ENCODE results near the gene STARD8. TPM values are rescaled to one million over a fixed set of nuclear protein-coding genes. Genes with fewer than 3 reads are reported as not detected.

The STARD8 gene
- total and polyA plus RNA-seq, 4 donors, result 1.9 to 17.9 (median 7.5) TPM

DNA sequence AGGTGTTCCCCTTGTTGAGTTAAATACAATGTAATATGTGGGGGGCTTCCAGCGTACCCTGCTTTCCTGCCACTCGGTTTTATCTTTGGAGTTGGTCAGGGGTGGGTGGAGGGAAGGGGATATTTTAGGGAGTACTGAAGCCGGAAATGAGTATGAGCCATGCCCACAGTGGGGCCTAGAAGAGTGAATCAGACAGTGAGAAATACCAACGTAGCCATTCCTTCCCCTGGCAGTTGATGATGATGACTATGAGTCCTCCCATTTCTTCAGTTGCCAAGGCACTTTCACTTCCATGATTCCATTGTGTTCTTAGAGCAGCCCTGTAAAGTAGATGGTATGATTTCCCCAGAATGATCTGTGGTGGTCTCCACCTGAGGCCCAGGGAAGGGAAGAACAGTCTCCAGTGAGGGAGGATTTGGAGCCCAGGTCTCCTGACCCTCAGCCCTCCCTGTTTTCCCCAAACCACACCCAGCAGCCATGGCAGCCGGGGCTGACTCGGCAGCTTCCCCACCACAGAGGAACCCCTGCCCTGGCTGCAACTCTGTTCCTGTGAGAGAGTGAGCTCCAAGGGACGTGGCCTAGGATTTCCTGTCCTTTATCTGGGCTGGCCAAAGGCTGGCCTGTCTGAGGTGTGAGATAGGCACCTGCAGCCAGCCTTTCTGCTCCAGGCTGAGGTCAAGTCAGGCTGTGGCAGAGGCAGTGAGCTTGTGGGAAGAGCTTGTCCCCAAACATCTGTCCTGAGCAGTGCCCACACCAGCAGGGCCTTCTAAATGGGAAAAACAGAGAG lies 52.7 kb downstream of the STARD8 start:
- intact Hi-C loops (cut with DNase I), result no loop called here
- no peak for ATAC-seq (ENCODE audit: low FRiP score)
- H3K27ac ChIP-seq (ENCODE audit: low read depth in 1 of 2, low read length in 2 of 2), result no peak overlapping the region

DNA sequence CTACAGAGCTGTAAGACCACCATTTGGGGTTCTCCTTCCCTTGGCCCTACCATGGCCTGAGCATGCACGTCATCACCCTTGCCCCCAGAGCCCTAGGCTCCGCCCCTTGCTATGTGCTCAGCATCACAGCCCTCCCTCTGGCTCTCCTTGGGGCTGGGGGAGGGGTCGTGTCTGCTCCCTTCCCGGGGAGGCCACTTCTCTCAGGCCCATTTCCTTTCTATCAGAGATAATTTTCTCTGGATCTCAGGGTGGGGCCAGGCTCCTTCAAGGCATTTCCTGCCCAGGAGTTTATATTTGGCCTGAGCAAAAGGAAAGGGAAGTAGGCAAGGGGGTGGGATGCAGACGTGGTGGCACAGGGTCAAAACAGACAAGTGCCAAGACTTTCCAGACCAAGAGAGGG lies 55.9 kb downstream of the STARD8 start:
- Histone ChIP-seq H3K4me1 (ENCODE audit: control insufficient read depth in 1 of 2, insufficient read depth in 2 of 2, low read length in 2 of 2) (no peaks in the 10 kb centered on the region), H3K9me3 (ENCODE audit: control insufficient read depth, low read length) (no peaks in the 10 kb centered on the region), H3K4me3 (ENCODE audit: low read length in 2 of 2) (no peak overlapping the region), H3K27ac (ENCODE audit: low read depth in 1 of 2, low read length in 2 of 2) (no peak overlapping the region), H3K36me3 (ENCODE audit: control insufficient read depth in 1 of 2, insufficient read depth in 2 of 2, low read length in 1 of 2) (no peaks in the 10 kb centered on the region), H3K27me3 (ENCODE audit: control insufficient read depth in 1 of 2, insufficient read depth in 2 of 2, low read length in 1 of 2) (no peaks in the 10 kb centered on the region)
- intact Hi-C loops (cut with DNase I), result no loop called here
- no peak for ATAC-seq (ENCODE audit: low FRiP score)
- no peak for DNase-seq
- WGBS, 2 donors, result 51 to 59% methylated on average over 5 of the region's 5 CpGs

More for the DNA sequence above, 52.7 kb downstream of the STARD8 start:
- DNase-seq, result peak in 1 of 2 donors; percentile 59
- Histone ChIP-seq H3K4me1 (ENCODE audit: control insufficient read depth in 1 of 2, insufficient read depth in 2 of 2, low read length in 2 of 2) (no peaks in the 10 kb centered on the region), H3K9me3 (ENCODE audit: control insufficient read depth, low read length) (no peaks in the 10 kb centered on the region), H3K27me3 (ENCODE audit: control insufficient read depth in 1 of 2, insufficient read depth in 2 of 2, low read length in 1 of 2) (no peaks in the 10 kb centered on the region), H3K4me3 (ENCODE audit: low read length in 2 of 2) (no peak overlapping the region), H3K36me3 (ENCODE audit: control insufficient read depth in 1 of 2, insufficient read depth in 2 of 2, low read length in 1 of 2) (no peaks in the 10 kb centered on the region)
- WGBS, 2 donors, result 68 to 84% methylated on average over 7 of the region's 7 CpGs

DNA sequence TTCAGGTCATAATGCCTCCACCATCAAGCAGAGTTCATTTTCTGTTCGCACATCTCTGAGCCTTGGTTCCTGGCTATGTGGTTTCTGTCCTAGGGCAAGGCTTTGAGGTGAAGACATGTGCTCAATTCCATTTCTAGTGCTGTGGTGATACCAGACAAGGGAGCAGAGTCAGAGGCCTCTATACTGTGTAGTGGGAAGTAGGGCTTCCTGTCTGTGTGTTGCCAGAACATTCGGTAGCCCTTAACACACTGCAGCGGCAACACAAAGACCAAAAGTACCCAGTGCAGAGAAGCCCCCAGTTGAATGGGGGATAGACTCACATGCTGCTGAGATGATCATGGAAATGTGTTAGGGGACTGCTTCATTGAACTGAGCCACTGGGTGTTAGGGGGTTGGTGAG lies 56.4 kb downstream of the STARD8 start:
- H3K9me3 ChIP-seq (ENCODE audit: control insufficient read depth, low read length), result no peaks in the 10 kb centered on the region
- WGBS, 2 donors, result 92 to 98% methylated on average over 3 of the region's 3 CpGs
- no peak overlapping the region for H3K4me3 ChIP-seq (ENCODE audit: low read length in 2 of 2)
- peak; percentile 6 for ATAC-seq (ENCODE audit: low FRiP score)
- no peak for DNase-seq
- intact Hi-C loops (cut with DNase I), result no loop called here
- H3K4me1 ChIP-seq (ENCODE audit: control insufficient read depth in 1 of 2, insufficient read depth in 2 of 2, low read length in 2 of 2), result no peaks in the 10 kb centered on the region
- no peaks in the 10 kb centered on the region for H3K27me3 ChIP-seq (ENCODE audit: control insufficient read depth in 1 of 2, insufficient read depth in 2 of 2, low read length in 1 of 2)
- no peaks in the 10 kb centered on the region for H3K36me3 ChIP-seq (ENCODE audit: control insufficient read depth in 1 of 2, insufficient read depth in 2 of 2, low read length in 1 of 2)
- no peak overlapping the region for H3K27ac ChIP-seq (ENCODE audit: low read depth in 1 of 2, low read length in 2 of 2)

DNA sequence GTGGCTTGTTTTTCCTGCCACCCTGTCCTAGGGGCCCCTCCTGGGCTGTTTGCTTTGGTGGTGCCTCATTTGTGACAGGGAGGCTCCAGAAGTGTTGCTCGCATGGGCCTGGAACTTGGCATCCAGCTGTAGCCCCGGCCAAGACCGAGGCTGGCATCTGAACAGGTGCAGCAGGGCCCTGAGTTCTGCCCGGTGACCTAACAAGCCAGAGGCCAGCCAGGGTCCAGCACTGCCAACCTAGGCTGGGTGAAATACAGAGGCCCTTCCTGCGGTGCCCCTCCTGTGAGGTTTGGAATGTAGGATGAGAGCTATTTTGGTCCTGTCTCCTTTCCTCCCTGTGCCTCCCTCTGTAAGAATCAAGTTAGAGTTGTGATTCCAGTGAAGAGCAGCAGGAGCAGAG lies 58.5 kb downstream of the STARD8 start:
- Histone ChIP-seq H3K4me1 (ENCODE audit: control insufficient read depth in 1 of 2, insufficient read depth in 2 of 2, low read length in 2 of 2) (no peaks in the 10 kb centered on the region), H3K4me3 (ENCODE audit: low read length in 2 of 2) (no peak overlapping the region), H3K27ac (ENCODE audit: low read depth in 1 of 2, low read length in 2 of 2) (no peak overlapping the region), H3K36me3 (ENCODE audit: control insufficient read depth in 1 of 2, insufficient read depth in 2 of 2, low read length in 1 of 2) (no peaks in the 10 kb centered on the region), H3K27me3 (ENCODE audit: control insufficient read depth in 1 of 2, insufficient read depth in 2 of 2, low read length in 1 of 2) (no peaks in the 10 kb centered on the region), H3K9me3 (ENCODE audit: control insufficient read depth, low read length) (no peaks in the 10 kb centered on the region)
- DNase-seq (peak in 1 of 2 donors; percentile 54), ATAC-seq (ENCODE audit: low FRiP score) (no peak)
- 60 to 68% methylated on average over 5 of the region's 5 CpGs for WGBS, 2 donors
- intact Hi-C loops (cut with DNase I), result no loop called here

DNA sequence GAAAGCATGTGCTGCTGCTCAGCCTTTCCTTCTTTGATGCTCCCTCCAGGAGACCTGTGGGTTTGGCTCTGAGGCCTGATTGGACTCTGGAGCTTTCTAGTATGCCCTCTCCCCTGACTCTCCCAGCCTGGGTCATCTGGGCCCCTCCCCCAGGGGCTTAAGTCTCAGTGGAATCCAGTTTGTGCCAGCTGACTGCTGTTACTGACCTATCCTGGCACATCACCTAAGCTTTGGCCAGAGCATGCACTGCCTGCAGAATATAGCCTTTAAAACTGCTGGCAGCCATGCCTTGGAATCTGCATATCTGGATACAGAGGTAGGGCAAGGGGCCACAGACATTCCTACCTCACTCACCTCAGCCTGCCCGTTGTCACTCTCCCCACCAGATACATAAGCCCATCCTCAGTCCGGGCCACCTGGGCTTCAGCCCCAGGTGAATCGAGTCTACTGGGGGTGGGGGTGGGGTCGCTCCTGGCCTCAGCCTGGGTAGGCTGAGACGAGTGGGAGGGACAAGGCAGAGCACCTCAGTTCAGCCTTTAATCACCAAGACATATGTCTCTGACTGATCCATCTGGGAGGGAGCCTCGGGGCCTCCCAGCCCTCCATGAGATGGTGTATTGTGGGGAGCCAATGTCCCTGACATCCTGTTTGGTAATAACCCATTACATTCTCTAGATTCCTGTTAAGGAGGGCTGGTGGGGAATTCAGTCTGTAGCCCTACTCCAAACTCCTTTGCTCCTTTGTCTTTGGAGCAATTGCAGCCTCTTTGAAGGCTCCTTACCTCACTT lies 61.2 kb downstream of the STARD8 start:
- no peak overlapping the region for H3K4me3 ChIP-seq (ENCODE audit: low read length in 2 of 2)
- H3K27ac ChIP-seq (ENCODE audit: low read depth in 1 of 2, low read length in 2 of 2), result no peak overlapping the region
- no peaks in the 10 kb centered on the region for H3K9me3 ChIP-seq (ENCODE audit: control insufficient read depth, low read length)
- DNase-seq, result no peak
- H3K4me1 ChIP-seq (ENCODE audit: control insufficient read depth in 1 of 2, insufficient read depth in 2 of 2, low read length in 2 of 2), result no peaks in the 10 kb centered on the region
- H3K36me3 ChIP-seq (ENCODE audit: control insufficient read depth in 1 of 2, insufficient read depth in 2 of 2, low read length in 1 of 2), result no peaks in the 10 kb centered on the region
- WGBS, 2 donors, result 48 to 76% methylated on average over 6 of the region's 6 CpGs
- ATAC-seq (ENCODE audit: low FRiP score), result no peak
- intact Hi-C loops (cut with DNase I), result no loop called here
- no peaks in the 10 kb centered on the region for H3K27me3 ChIP-seq (ENCODE audit: control insufficient read depth in 1 of 2, insufficient read depth in 2 of 2, low read length in 1 of 2)

DNA sequence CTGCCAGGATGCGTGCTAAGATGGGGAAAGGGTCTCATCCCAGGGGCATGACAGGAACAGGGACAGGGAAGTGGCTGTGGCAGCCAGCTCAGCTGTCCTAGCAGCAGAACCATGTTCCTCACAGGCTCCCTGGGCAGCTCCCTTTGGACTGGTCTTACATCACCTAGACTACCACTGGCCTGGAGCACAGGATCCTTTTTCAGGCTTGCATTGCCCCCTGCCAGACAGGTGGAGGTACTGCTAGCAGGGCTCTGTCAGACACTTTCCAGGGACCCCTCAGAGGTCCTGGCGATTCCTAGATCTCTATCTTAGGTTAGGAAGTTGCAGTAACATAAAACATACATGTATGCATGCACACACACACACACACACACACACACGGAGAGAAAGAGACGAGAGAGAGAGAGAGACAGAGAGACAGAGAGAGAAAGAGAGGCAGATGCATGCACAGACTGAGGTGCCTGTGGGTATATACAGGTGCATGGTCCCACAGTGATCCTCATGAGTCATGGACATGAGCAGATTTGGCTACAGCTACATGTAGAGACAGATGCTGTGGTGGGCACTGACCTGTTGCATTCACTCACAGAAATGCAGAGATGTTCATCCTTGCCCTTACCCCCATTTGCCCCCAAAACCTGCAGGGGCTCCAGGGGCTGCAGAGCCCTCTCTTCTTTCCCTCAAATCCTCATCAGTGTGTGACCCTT lies 63.6 kb downstream of the STARD8 start:
- DNase-seq (no peak), ATAC-seq (ENCODE audit: low FRiP score) (no peak)
- H3K4me3 ChIP-seq (ENCODE audit: low read length in 2 of 2), result no peak overlapping the region
- no peaks in the 10 kb centered on the region for H3K4me1 ChIP-seq (ENCODE audit: control insufficient read depth in 1 of 2, insufficient read depth in 2 of 2, low read length in 2 of 2)
- no peaks in the 10 kb centered on the region for H3K9me3 ChIP-seq (ENCODE audit: control insufficient read depth, low read length)
- no peaks in the 10 kb centered on the region for H3K36me3 ChIP-seq (ENCODE audit: control insufficient read depth in 1 of 2, insufficient read depth in 2 of 2, low read length in 1 of 2)
- no peak overlapping the region for H3K27ac ChIP-seq (ENCODE audit: low read depth in 1 of 2, low read length in 2 of 2)
- intact Hi-C loops (cut with DNase I), result loop anchor here in 1 of 2 donors (5.0 kb wide), 1 partner anchor 204 kb away; no protein-coding TSS in a partner anchor
- no peaks in the 10 kb centered on the region for H3K27me3 ChIP-seq (ENCODE audit: control insufficient read depth in 1 of 2, insufficient read depth in 2 of 2, low read length in 1 of 2)
- 39 to 77% methylated on average over 4 of the region's 4 CpGs for WGBS, 2 donors

DNA sequence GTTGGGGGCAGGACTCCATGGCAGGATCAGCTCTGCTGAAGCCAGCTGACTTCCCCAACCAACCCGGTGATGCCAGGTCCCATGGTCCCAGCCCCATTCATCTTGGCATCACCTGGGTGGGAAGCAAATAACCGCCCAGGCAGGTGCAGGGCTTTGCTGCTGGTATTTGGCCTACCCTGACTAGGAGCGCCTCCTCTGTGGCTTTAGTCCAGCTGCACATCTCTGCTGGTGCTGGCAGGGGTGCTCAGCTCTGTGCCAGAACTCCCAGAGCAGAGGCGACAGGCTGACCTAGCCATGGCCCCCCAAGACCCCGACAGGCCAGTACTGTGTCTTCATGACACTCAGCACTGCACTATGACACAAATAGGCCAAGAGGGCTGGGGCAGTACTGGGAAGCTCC lies 64.4 kb downstream of the STARD8 start:
- Histone ChIP-seq H3K9me3 (ENCODE audit: control insufficient read depth, low read length) (no peaks in the 10 kb centered on the region), H3K36me3 (ENCODE audit: control insufficient read depth in 1 of 2, insufficient read depth in 2 of 2, low read length in 1 of 2) (no peaks in the 10 kb centered on the region), H3K27me3 (ENCODE audit: control insufficient read depth in 1 of 2, insufficient read depth in 2 of 2, low read length in 1 of 2) (no peaks in the 10 kb centered on the region), H3K27ac (ENCODE audit: low read depth in 1 of 2, low read length in 2 of 2) (no peak overlapping the region), H3K4me1 (ENCODE audit: control insufficient read depth in 1 of 2, insufficient read depth in 2 of 2, low read length in 2 of 2) (no peaks in the 10 kb centered on the region), H3K4me3 (ENCODE audit: low read length in 2 of 2) (no peak overlapping the region)
- ATAC-seq (ENCODE audit: low FRiP score) (no peak), DNase-seq (no peak)
- 70 to 89% methylated on average over 5 of the region's 5 CpGs for WGBS, 2 donors
- intact Hi-C loops (cut with DNase I), result loop anchor here in 1 of 2 donors (5.0 kb wide), 1 partner anchor 205 kb away; no protein-coding TSS in a partner anchor

GRCh38 chrX:68714856-68715255 lies 67.4 kb downstream of the STARD8 start:
- 80 to 92% methylated on average over 3 of the region's 3 CpGs for WGBS, 2 donors
- Histone ChIP-seq H3K4me3 (ENCODE audit: low read length in 2 of 2) (no peak overlapping the region), H3K27ac (ENCODE audit: low read depth in 1 of 2, low read length in 2 of 2) (no peak overlapping the region), H3K4me1 (ENCODE audit: control insufficient read depth in 1 of 2, insufficient read depth in 2 of 2, low read length in 2 of 2) (no peaks in the 10 kb centered on the region), H3K36me3 (ENCODE audit: control insufficient read depth in 1 of 2, insufficient read depth in 2 of 2, low read length in 1 of 2) (no peaks in the 10 kb centered on the region), H3K27me3 (ENCODE audit: control insufficient read depth in 1 of 2, insufficient read depth in 2 of 2, low read length in 1 of 2) (no peaks in the 10 kb centered on the region), H3K9me3 (ENCODE audit: control insufficient read depth, low read length) (no peaks in the 10 kb centered on the region)
- ATAC-seq (ENCODE audit: low FRiP score) (no peak), DNase-seq (no peak)
- intact Hi-C loops (cut with DNase I), result loop anchor here in 1 of 2 donors (5.0 kb wide), 1 partner anchor 208 kb away; no protein-coding TSS in a partner anchor
